IMR-90 (cell line): ENCODE measurements around the gene ARHGAP23. TPM values are rescaled to one million over a fixed set of nuclear protein-coding genes. Genes with fewer than 3 reads are reported as not detected.

Experiments used
- ATAC-seq: fragments of 200-7000 bp; cut with Tn5 transposase; 2 replicates; pipeline ENCODE4 v1.9.1; 2020; ENCODE audit warnings: low read depth, mild to moderate bottlenecking, moderate library complexity
- BruUV-seq: library from RNA; stranded (reverse); fragments of 400-500 nt; replicated peaks from 2 replicates; lab custom pipeline; 2021; lab: Mats Ljungman, UMichigan
- CTCF ChIA-PET: fragments of 300-600 bp; formaldehyde crosslinking; extraction: SDS; loops from one replicate; lab custom pipeline; 2021; ENCODE audit warnings: antibody characterized with exemption; lab: Yijun Ruan, JAX
- POLR2A ChIA-PET: fragments of 300-600 bp; sonication (Branson Sonifier 250); formaldehyde crosslinking; loops from one replicate; lab custom pipeline; 2022; ENCODE audit warnings: antibody characterized with exemption; ENCODE audit not compliant: unreplicated experiment; lab: Charles Lee
- DNase-seq: peaks from one replicate; pipeline ENCODE4 v3.0.0; 2013
- H2AFZ ChIP-seq: replicated peaks from 2 replicates; pipeline ENCODE3; 2013; ENCODE audit warnings: low read length, mild to moderate bottlenecking; ENCODE audit not compliant: poor library complexity
- H2AK5ac ChIP-seq: 2 replicates; pipeline ENCODE4 v1.6.1; 2013; ENCODE audit warnings: low read depth, low read length, inconsistent platforms
- H2AK9ac ChIP-seq: replicated peaks from 2 replicates; pipeline ENCODE3; 2013; ENCODE audit warnings: mild to moderate bottlenecking, low read depth, low read length, moderate library complexity; ENCODE audit not compliant: poor library complexity
- H2BK120ac ChIP-seq: 2 replicates; pipeline ENCODE4 v1.6.1; 2013; ENCODE audit warnings: low read depth, low read length, inconsistent platforms
- H2BK15ac ChIP-seq: 3 replicates; pipeline ENCODE4 v1.6.1; 2013; ENCODE audit warnings: low read depth, low read length, inconsistent platforms
- H2BK20ac ChIP-seq: 2 replicates; pipeline ENCODE4 v1.6.1; 2013; ENCODE audit warnings: low read depth, mild to moderate bottlenecking, inconsistent platforms, low read length, moderate library complexity
- H2BK5ac ChIP-seq: 2 replicates; pipeline ENCODE4 v1.6.1; 2013; ENCODE audit warnings: mild to moderate bottlenecking, low read depth, low read length, inconsistent platforms; ENCODE audit not compliant: poor library complexity, severe bottlenecking
- H3K14ac ChIP-seq: replicated peaks from 2 replicates; pipeline ENCODE4 v1.6.1; 2013; ENCODE audit warnings: low read depth, low read length, inconsistent platforms
- H3K18ac ChIP-seq: 2 replicates; pipeline ENCODE4 v1.6.1; 2013; ENCODE audit warnings: low read depth, low read length, control low read depth
- H3K23ac ChIP-seq: 2 replicates; pipeline ENCODE4 v1.6.1; 2013; ENCODE audit warnings: low read depth, low read length, inconsistent platforms
- H3K27ac ChIP-seq: 2 replicates; pipeline ENCODE4 v1.5.1; 2013; ENCODE audit warnings: mild to moderate bottlenecking, control low read depth, low read length; ENCODE audit not compliant: insufficient read depth
- H3K27me3 ChIP-seq: 2 replicates; pipeline ENCODE4 v1.6.1; 2013; ENCODE audit warnings: low read length; ENCODE audit not compliant: control insufficient read depth, insufficient read depth
- H3K36me3 ChIP-seq: 2 replicates; pipeline ENCODE4 v1.6.1; 2013; ENCODE audit warnings: low read length, mixed read lengths; ENCODE audit not compliant: control insufficient read depth, insufficient read depth
- H3K4ac ChIP-seq: 2 replicates; pipeline ENCODE4 v1.6.1; 2013; ENCODE audit warnings: low read depth, low read length, inconsistent platforms
- H3K4me1 ChIP-seq: 2 replicates; pipeline ENCODE4 v1.6.1; 2013; ENCODE audit warnings: low read length, mixed read lengths; ENCODE audit not compliant: control insufficient read depth, insufficient read depth
- H3K4me2 ChIP-seq: 2 replicates; pipeline ENCODE4 v1.6.1; 2013; ENCODE audit warnings: low read depth, mild to moderate bottlenecking, control low read depth, low read length, moderate library complexity
- H3K4me3 ChIP-seq: 2 replicates; pipeline ENCODE4 v1.5.1; 2013; ENCODE audit warnings: low read depth, mild to moderate bottlenecking, control low read depth, low read length, moderate library complexity; ENCODE audit not compliant: insufficient read depth
- H3K56ac ChIP-seq: 2 replicates; pipeline ENCODE4 v1.6.1; 2013; ENCODE audit warnings: low read length, inconsistent platforms; ENCODE audit not compliant: insufficient read depth; ENCODE audit errors: extremely low read depth
- H3K79me1 ChIP-seq, 2 experiments: 2 replicates each; pipeline ENCODE4 v1.6.1; 2013; ENCODE audit warnings: low read length in 2 of 2, inconsistent platforms in 1 of 2, low read depth in 1 of 2
- H3K9ac ChIP-seq: 2 replicates; pipeline ENCODE4 v1.6.1; 2013; ENCODE audit warnings: low read depth, low read length, control low read depth
- H3K9me1 ChIP-seq: 2 replicates; pipeline ENCODE4 v1.6.1; 2013; ENCODE audit warnings: low read length, inconsistent platforms; ENCODE audit not compliant: insufficient read depth
- H3K9me3 ChIP-seq: 2 replicates; pipeline ENCODE4 v1.6.1; 2013; ENCODE audit warnings: low read length; ENCODE audit not compliant: control insufficient read depth, insufficient read depth
- H4K20me1 ChIP-seq: 2 replicates; pipeline ENCODE4 v1.6.1; 2013; ENCODE audit warnings: low read length, inconsistent platforms; ENCODE audit not compliant: insufficient read depth
- H4K5ac ChIP-seq: 2 replicates; pipeline ENCODE4 v1.6.1; 2013; ENCODE audit warnings: mild to moderate bottlenecking, low read depth, low read length, control low read depth
- H4K8ac ChIP-seq, 2 experiments: 2 replicates each; pipeline ENCODE4 v1.6.1; 2013; ENCODE audit warnings: low read depth in 2 of 2, low read length in 2 of 2, control low read depth in 1 of 2, inconsistent platforms in 1 of 2
- H4K91ac ChIP-seq: 2 replicates; pipeline ENCODE4 v1.6.1; 2013; ENCODE audit warnings: low read depth, low read length, inconsistent platforms; ENCODE audit not compliant: insufficient read depth
- BHLHE40 ChIP-seq: fragments of 150-350 bp; IDR thresholded peaks from 2 replicates; pipeline ENCODE4 v1.6.1; 2016; ENCODE audit warnings: mild to moderate bottlenecking, low read depth, low read length
- CEBPB ChIP-seq: IDR thresholded peaks from 2 replicates; pipeline ENCODE4 v1.6.1; 2012; ENCODE audit warnings: low read depth, low read length, improper control_type of control experiment
- CHD1 ChIP-seq: IDR thresholded peaks from 2 replicates; pipeline ENCODE4 v1.6.1; 2012; ENCODE audit warnings: low read depth, low read length, improper control_type of control experiment
- FOS ChIP-seq: fragments of 150-350 bp; IDR thresholded peaks from 2 replicates; pipeline ENCODE4 v1.6.1; 2016; ENCODE audit warnings: low read depth, low read length
- MAFK ChIP-seq: IDR thresholded peaks from 2 replicates; pipeline ENCODE4 v1.6.1; 2012; ENCODE audit warnings: low read depth, low read length, improper control_type of control experiment
- MAZ ChIP-seq: IDR thresholded peaks from 2 replicates; pipeline ENCODE4 v1.6.1; 2012; ENCODE audit warnings: low read depth, mild to moderate bottlenecking, low read length, improper control_type of control experiment, moderate library complexity, borderline replicate concordance
- MXI1 ChIP-seq: IDR thresholded peaks from 2 replicates; pipeline ENCODE4 v1.6.1; 2012; ENCODE audit warnings: low read depth, mild to moderate bottlenecking, low read length, moderate library complexity, borderline replicate concordance
- NFE2L2 ChIP-seq: fragments of 150-350 bp; IDR thresholded peaks from 2 replicates; pipeline ENCODE4 v1.6.1; 2016; ENCODE audit warnings: low read depth, mild to moderate bottlenecking, low read length
- POLR2A ChIP-seq: IDR thresholded peaks from 2 replicates; pipeline ENCODE4 v1.6.1; 2012; ENCODE audit warnings: mild to moderate bottlenecking, low read depth, low read length
- RAD21 ChIP-seq: IDR thresholded peaks from 2 replicates; pipeline ENCODE4 v1.6.1; 2012; ENCODE audit warnings: low read length, improper control_type of control experiment
- RCOR1 ChIP-seq: IDR thresholded peaks from 2 replicates; pipeline ENCODE4 v1.6.1; 2012; ENCODE audit warnings: mild to moderate bottlenecking, low read length, improper control_type of control experiment; ENCODE audit not compliant: insufficient replicate concordance
- RFX5 ChIP-seq: IDR thresholded peaks from 2 replicates; pipeline ENCODE4 v1.8.0; 2012; ENCODE audit warnings: low read depth, mild to moderate bottlenecking, low read length, moderate library complexity
- SMC3 ChIP-seq: fragments of 150-350 bp; IDR thresholded peaks from 2 replicates; pipeline ENCODE4 v1.6.1; 2016; ENCODE audit warnings: low read depth, mild to moderate bottlenecking, antibody characterized with exemption, low read length, moderate library complexity
- WGBS, 2 experiments: methylation state at CpG; one replicate each; pipeline versions ENCODE4 v1.1.5 to v1.1.7; 2013; ENCODE audit warnings: missing lambda C conversion rate in 2 of 2; ENCODE audit not compliant: insufficient read length in 1 of 2; ENCODE audit errors: extremely low coverage in 2 of 2; 5-methylcytosine and 5-hydroxymethylcytosine counted together
- dilution Hi-C: fragments of 300-500 bp; cut with HindIII; formaldehyde crosslinking; loops from one replicate; pipeline ENCODE4 v1.14.3; 2018; ENCODE audit warnings: low sequenced_read_pairs; ENCODE audit not compliant: unreplicated experiment
- in situ Hi-C: fragments of 300-500 bp; cut with MboI; formaldehyde crosslinking; loops from 3 replicates; pipeline ENCODE4 v1.14.3; 2019; ENCODE audit warnings: low sequenced_read_pairs, inconsistent platforms, mixed read lengths
- intact Hi-C: fragments of 100-400 bp; cut with micrococcal nuclease; formaldehyde crosslinking; loops from 2 replicates; pipeline ENCODE4 v1.10.0; 2022
- polyA plus RNA-seq, 3 experiments: library from polyadenylated mRNA; depleted of rRNA; stranded (reverse); fragments of >200 nt; gene quantifications; 2 replicates each; pipeline ENCODE4 v1.2.3, GENCODE V29; 2012; ENCODE audit warnings: low replicate concordance in 1 of 3
- total RNA-seq: library from RNA; depleted of rRNA; stranded (reverse); fragments of >200 nt; gene quantifications from 2 replicates; pipeline ENCODE4 v1.2.3, GENCODE V29; 2012
- TF ChIP-seq, protein P1 (sequence below): fragments of 150-350 bp; IDR thresholded peaks from 2 replicates; pipeline ENCODE4 v1.6.1; 2016; ENCODE audit warnings: low read depth, mild to moderate bottlenecking, low read length, moderate library complexity, borderline replicate concordance
- TF ChIP-seq, protein P2 (sequence below): fragments of 150-350 bp; IDR thresholded peaks from 2 replicates; pipeline ENCODE4 v1.6.1; 2017; ENCODE audit warnings: mild to moderate bottlenecking, antibody characterized with exemption, low read length, low read depth
- TF ChIP-seq, protein P3 (sequence below): conservative IDR thresholded peaks from 2 replicates; pipeline ENCODE4 v1.5.1; 2012; ENCODE audit warnings: mild to moderate bottlenecking, low read depth, low read length, improper control_type of control experiment

ARHGAP23 gene
- total and polyA plus RNA-seq, 2 of the 4 experiments (the other 2 are of a cell fraction), result 9.3 to 43.3 TPM

DNA sequence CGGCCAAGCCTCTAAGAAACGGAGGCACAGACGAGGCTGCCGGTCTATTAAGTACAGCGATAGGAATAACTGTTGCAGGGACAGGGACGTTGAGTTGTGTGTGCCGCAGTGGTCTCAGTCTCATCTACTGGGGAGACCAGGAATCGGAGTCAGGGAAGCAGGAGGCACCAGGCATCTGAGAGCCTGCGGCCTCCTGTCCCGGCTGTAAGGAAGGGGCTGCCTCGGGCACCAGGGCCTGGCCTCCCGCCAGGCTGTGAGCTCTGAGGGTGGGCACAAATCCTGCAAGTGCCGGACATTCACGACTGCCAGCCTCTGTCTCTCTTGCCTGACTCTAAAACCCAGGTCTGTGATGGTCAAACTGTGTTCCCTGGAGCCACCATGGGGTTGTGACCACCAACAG, 76.0 kb downstream of the ARHGAP23 start:
- H4K20me1 ChIP-seq, result peaks cover 21% of the 10 kb centered on the region
- no peaks in the 10 kb centered on the region for H3K27me3 ChIP-seq
- no peak overlapping the region for H3K4ac ChIP-seq
- H3K23ac ChIP-seq, result no peak overlapping the region
- H2BK20ac ChIP-seq, result no peak overlapping the region
- in situ Hi-C loops (no loop called here), intact Hi-C loops (no loop called here), dilution Hi-C loops (no loop called here)
- 100% methylated on average over 2 of the region's 14 CpGs; no CpG with 5 or more reads in 1 of the 2 experiments for WGBS, 2 experiments
- no peak overlapping the region for H2AFZ ChIP-seq
- DNase-seq, result no peak
- H3K9ac ChIP-seq, result no peak overlapping the region
- H2BK5ac ChIP-seq, result no peak overlapping the region
- H3K79me1 ChIP-seq, result peaks cover 2 to 26% of the 10 kb centered on the region in 2 experiments; a peak in 2 of 4 replicates
- no peak overlapping the region for H3K27ac ChIP-seq
- no peaks in the 10 kb centered on the region; the same call in 1 of the 2 replicates for H3K4me1 ChIP-seq
- H2AK5ac ChIP-seq, result no peak overlapping the region
- ChIA-PET POLR2A (no interaction called here), CTCF (interaction anchor here (0.6 to 0.8 kb wide), 2 partner anchors 12 to 21 kb away, joined by 3 read pairs; no protein-coding TSS in a partner anchor)
- H4K5ac ChIP-seq, result no peak overlapping the region
- H3K4me3 ChIP-seq, result no peak overlapping the region
- H4K8ac ChIP-seq, result no peak overlapping the region
- H2AK9ac ChIP-seq, result no peak overlapping the region
- no TSS peak for BruUV-seq
- H4K91ac ChIP-seq, result no peak overlapping the region
- TF ChIP-seq POLR2A (no peak), FOS (no peak), CHD1 (no peak), NFE2L2 (no peak), RFX5 (no peak), BHLHE40 (no peak), RCOR1 (no peak), CEBPB (no peak), RAD21 (no peak), MAZ (no peak), SMC3 (no peak), MXI1 (no peak), MAFK (no peak)
- TF ChIP-seq, protein P1, sequence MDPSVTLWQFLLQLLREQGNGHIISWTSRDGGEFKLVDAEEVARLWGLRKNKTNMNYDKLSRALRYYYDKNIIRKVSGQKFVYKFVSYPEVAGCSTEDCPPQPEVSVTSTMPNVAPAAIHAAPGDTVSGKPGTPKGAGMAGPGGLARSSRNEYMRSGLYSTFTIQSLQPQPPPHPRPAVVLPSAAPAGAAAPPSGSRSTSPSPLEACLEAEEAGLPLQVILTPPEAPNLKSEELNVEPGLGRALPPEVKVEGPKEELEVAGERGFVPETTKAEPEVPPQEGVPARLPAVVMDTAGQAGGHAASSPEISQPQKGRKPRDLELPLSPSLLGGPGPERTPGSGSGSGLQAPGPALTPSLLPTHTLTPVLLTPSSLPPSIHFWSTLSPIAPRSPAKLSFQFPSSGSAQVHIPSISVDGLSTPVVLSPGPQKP, result no peak
- TF ChIP-seq, protein P2, sequence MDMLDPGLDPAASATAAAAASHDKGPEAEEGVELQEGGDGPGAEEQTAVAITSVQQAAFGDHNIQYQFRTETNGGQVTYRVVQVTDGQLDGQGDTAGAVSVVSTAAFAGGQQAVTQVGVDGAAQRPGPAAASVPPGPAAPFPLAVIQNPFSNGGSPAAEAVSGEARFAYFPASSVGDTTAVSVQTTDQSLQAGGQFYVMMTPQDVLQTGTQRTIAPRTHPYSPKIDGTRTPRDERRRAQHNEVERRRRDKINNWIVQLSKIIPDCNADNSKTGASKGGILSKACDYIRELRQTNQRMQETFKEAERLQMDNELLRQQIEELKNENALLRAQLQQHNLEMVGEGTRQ, result no peak
- TF ChIP-seq, protein P3, sequence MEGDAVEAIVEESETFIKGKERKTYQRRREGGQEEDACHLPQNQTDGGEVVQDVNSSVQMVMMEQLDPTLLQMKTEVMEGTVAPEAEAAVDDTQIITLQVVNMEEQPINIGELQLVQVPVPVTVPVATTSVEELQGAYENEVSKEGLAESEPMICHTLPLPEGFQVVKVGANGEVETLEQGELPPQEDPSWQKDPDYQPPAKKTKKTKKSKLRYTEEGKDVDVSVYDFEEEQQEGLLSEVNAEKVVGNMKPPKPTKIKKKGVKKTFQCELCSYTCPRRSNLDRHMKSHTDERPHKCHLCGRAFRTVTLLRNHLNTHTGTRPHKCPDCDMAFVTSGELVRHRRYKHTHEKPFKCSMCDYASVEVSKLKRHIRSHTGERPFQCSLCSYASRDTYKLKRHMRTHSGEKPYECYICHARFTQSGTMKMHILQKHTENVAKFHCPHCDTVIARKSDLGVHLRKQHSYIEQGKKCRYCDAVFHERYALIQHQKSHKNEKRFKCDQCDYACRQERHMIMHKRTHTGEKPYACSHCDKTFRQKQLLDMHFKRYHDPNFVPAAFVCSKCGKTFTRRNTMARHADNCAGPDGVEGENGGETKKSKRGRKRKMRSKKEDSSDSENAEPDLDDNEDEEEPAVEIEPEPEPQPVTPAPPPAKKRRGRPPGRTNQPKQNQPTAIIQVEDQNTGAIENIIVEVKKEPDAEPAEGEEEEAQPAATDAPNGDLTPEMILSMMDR, result no peak
- H3K56ac ChIP-seq, result no peak overlapping the region
- no peak overlapping the region for H3K18ac ChIP-seq
- no peak overlapping the region for H3K4me2 ChIP-seq
- no peak overlapping the region for H2BK120ac ChIP-seq
- H3K9me3 ChIP-seq, result no peaks in the 10 kb centered on the region
- peaks cover 63% of the 10 kb centered on the region for H3K36me3 ChIP-seq
- no peak overlapping the region for H2BK15ac ChIP-seq
- H3K14ac ChIP-seq, result no peak overlapping the region
- H3K9me1 ChIP-seq, result peaks cover 21% of the 10 kb centered on the region
- no peak for ATAC-seq
